Measurements from ENCODE around the gene OR6S1. TPM values are rescaled to one million over a fixed set of nuclear protein-coding genes. Genes with fewer than 3 reads are reported as not detected.
"Not testable (repeated sequence)": the region's sequence is repeated elsewhere in the genome, so short reads cannot be mapped to it uniquely, and the experiment has no call there.

The OR6S1 gene
- total RNA-seq, 1 donor from 2014 or later: not detected

DNA sequence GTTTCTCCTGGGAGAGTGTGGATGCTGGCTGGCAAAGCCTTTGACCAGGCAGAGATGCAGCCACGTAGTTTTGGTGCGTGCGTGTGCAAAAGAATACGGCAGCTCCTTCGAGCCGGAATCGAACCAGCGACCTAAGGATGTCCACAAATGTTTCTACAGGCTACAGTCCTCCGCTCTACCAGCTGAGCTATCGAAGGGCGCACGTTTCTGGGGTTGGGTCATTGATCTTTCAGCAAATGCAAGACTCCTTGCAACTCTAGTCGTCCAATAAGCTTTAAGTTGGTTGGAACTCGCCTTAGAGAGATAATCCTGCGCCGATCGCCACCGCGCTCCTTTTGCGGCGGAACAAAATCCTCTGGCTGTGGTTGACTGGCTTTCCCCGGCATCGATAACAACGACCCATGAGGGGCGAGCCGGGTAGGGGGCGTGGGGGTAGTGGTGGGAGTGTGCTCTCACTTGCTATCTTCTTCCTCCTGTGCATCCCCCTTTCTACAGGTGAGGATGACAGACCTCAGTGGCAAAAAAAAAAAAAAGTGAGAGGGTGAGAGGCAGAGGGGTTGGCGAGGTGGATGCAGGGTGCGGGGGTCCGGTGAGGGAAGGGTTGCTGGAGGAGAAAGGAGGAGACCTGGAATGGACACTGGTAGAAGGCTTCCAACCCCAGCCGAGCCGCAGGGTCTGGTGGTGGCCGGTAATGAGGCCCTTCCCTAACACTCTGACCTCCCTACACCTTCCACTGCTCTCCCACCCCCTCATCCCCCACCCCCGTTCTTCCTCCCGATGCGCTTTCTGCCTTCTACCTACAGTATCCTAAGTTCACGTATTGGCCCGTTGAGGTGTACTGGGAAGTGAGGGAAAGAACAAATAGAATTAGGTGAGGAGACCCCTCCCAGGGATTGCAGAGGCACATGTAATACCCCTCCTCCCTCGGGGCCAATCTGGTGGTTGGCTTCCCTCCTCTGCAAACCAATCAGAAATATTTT is 11.8 kb upstream of the OR6S1 start:
- Mint-ChIP-seq H3K27ac (peak overlapping the region; percentile 52), H3K36me3 (ENCODE audit: insufficient read depth) (no peaks in the 10 kb centered on the region), H3K4me1 (ENCODE audit: low read depth) (peaks cover 1% of the 10 kb centered on the region), H3K4me3 (ENCODE audit: low read depth) (peak overlapping the region; percentile 64), H3K9me3 (ENCODE audit: low read depth) (no peaks in the 10 kb centered on the region), H3K27me3 (peaks cover 67% of the 10 kb centered on the region)
- TF ChIP-seq, protein P1, sequence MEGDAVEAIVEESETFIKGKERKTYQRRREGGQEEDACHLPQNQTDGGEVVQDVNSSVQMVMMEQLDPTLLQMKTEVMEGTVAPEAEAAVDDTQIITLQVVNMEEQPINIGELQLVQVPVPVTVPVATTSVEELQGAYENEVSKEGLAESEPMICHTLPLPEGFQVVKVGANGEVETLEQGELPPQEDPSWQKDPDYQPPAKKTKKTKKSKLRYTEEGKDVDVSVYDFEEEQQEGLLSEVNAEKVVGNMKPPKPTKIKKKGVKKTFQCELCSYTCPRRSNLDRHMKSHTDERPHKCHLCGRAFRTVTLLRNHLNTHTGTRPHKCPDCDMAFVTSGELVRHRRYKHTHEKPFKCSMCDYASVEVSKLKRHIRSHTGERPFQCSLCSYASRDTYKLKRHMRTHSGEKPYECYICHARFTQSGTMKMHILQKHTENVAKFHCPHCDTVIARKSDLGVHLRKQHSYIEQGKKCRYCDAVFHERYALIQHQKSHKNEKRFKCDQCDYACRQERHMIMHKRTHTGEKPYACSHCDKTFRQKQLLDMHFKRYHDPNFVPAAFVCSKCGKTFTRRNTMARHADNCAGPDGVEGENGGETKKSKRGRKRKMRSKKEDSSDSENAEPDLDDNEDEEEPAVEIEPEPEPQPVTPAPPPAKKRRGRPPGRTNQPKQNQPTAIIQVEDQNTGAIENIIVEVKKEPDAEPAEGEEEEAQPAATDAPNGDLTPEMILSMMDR (IDR thresholded peaks at IDR 0.05; ENCODE audit: unreplicated experiment): no peak
- no peak for DNase-seq (ENCODE audit: low spot score, unreplicated experiment)

DNA sequence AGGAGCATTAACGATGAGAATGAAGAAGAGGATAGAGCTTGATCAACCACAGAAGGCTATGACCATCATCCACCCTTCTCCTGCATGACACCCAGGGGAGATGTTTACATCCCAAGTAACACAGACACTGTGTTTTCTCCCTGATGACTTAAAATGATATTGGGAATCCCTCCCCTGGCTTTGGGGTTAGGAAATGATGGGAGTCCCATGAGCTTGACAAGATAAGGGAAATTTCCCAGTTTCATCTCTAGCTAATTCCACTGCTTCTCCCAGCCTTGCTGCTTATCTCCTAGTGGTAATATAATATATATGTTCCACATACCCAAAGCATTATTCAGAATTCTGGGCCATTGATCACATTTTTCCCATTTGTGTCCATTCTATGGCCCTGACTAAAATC is 4.0 kb upstream of the OR6S1 start:
- no peaks in the 10 kb centered on the region for H3K36me3 Mint-ChIP-seq (ENCODE audit: insufficient read depth)
- no peaks in the 10 kb centered on the region for H3K9me3 Mint-ChIP-seq (ENCODE audit: low read depth)
- DNase-seq (ENCODE audit: low spot score, unreplicated experiment): no peak
- peaks cover 34% of the 10 kb centered on the region for H3K27me3 Mint-ChIP-seq
- H3K4me1 Mint-ChIP-seq (ENCODE audit: low read depth): no peaks in the 10 kb centered on the region
- H3K27ac Mint-ChIP-seq: no peak overlapping the region
- TF ChIP-seq, protein P1 (IDR thresholded peaks at IDR 0.05; ENCODE audit: unreplicated experiment): no peak
- no peak overlapping the region for H3K4me3 Mint-ChIP-seq (ENCODE audit: low read depth)

DNA sequence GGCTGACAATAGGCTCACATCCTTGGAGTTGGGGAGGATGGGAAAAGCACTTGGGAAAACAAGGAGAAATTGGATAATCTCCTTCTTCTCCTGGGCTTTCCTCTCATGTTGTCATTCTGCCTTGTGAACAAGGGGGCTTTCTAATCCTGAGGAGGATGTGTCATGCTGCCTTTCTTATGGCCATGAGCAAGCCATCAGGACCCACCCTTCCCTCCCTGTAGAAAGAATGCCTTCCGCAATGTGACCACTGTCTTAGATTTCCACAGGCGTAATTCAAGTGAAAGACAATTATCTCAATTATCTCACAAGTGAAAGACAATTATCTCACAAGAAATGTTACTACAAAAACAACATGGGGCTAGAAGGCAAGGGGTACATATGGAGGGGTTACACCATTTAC is 3.0 kb upstream of the OR6S1 start:
- H3K4me3 Mint-ChIP-seq (ENCODE audit: low read depth): no peak overlapping the region
- H3K27ac Mint-ChIP-seq: no peak overlapping the region
- TF ChIP-seq, protein P1 (IDR thresholded peaks at IDR 0.05; ENCODE audit: unreplicated experiment): no peak
- H3K36me3 Mint-ChIP-seq (ENCODE audit: insufficient read depth): no peaks in the 10 kb centered on the region
- no peaks in the 10 kb centered on the region for H3K9me3 Mint-ChIP-seq (ENCODE audit: low read depth)
- H3K27me3 Mint-ChIP-seq: peaks cover 34% of the 10 kb centered on the region
- no peak for DNase-seq (ENCODE audit: low spot score, unreplicated experiment)
- H3K4me1 Mint-ChIP-seq (ENCODE audit: low read depth): no peaks in the 10 kb centered on the region

DNA sequence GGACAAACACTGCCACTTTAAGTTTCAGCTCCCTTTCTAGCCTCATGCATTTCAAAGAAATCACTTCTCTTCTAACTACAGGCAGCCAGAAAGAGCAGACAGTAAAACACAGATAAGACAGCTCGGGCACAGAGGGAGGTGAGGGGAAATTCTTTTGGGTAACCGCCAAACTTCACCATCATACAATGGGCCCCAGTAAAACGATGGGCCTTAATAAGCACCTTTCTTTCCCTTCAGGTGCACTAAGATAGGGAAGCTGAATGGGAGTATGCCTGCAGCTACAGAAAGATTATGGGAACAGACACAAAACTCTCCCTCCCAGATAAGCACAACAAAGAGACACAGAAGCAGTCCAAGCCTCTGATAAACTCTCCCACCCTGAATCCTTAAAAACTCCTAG is 1.3 kb upstream of the OR6S1 start:
- H3K27ac Mint-ChIP-seq; DNase-seq (ENCODE audit: low spot score, unreplicated experiment); H3K9me3 Mint-ChIP-seq (ENCODE audit: low read depth); H3K4me3 Mint-ChIP-seq (ENCODE audit: low read depth); H3K36me3 Mint-ChIP-seq (ENCODE audit: insufficient read depth); H3K4me1 Mint-ChIP-seq (ENCODE audit: low read depth): not testable (repeated sequence)
- peaks cover 40% of the 10 kb centered on the region for H3K27me3 Mint-ChIP-seq

DNA sequence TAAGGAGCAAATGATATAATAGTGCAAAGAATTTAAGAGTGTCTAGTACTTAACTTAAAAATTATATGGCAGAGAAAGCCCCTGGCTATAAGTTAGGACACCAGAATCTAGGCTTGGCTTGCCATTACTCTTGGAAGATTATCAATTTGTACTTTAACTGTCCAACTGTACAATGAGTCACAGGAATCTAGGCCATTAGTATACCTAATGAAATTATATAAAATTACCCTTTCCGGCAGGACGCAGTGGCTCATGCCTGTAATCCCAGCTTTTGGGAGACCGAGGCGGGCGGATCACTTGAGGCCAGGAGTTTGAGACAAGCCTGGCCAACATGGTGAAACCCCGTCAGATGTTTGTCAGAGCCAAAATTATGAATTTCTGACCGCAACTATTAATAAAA is 691 bp upstream of the OR6S1 start:
- Mint-ChIP-seq H3K27me3 (peaks cover 40% of the 10 kb centered on the region), H3K36me3 (ENCODE audit: insufficient read depth) (no peaks in the 10 kb centered on the region), H3K27ac (no peak overlapping the region), H3K4me1 (ENCODE audit: low read depth) (no peaks in the 10 kb centered on the region), H3K4me3 (ENCODE audit: low read depth) (no peak overlapping the region), H3K9me3 (ENCODE audit: low read depth) (no peaks in the 10 kb centered on the region)
- TF ChIP-seq, protein P1 (IDR thresholded peaks at IDR 0.05; ENCODE audit: unreplicated experiment): no peak
- no peak for DNase-seq (ENCODE audit: low spot score, unreplicated experiment)
